Mucosa of rectum (tissue), 2 donors: ENCODE measurements around the gene GNG2.
"Not testable (repeated sequence)": the region's sequence is repeated elsewhere in the genome, so short reads cannot be mapped to it uniquely, and the experiment has no call there.

Source experiments
- H3K27ac ChIP-seq, 2 donors: one replicate each; pipeline ENCODE4 v1.7.0; 2013; ENCODE audit warnings: inconsistent platforms in 2 of 2, low read depth in 2 of 2, low read length in 2 of 2
- H3K27me3 ChIP-seq, 2 donors: one replicate each; pipeline ENCODE4 v1.7.0; 2013; ENCODE audit warnings: low read length in 2 of 2; ENCODE audit not compliant: control insufficient read depth in 2 of 2, insufficient read depth in 2 of 2
- H3K36me3 ChIP-seq, 2 donors: one replicate each; pipeline ENCODE4 v1.7.0; 2013; ENCODE audit warnings: low read length in 2 of 2; ENCODE audit not compliant: control insufficient read depth in 2 of 2, insufficient read depth in 2 of 2
- H3K4me1 ChIP-seq, 2 donors: one replicate each; pipeline ENCODE4 v1.7.0; 2013; ENCODE audit warnings: low read length in 2 of 2, mild to moderate bottlenecking in 1 of 2; ENCODE audit not compliant: control insufficient read depth in 2 of 2, insufficient read depth in 2 of 2
- H3K4me3 ChIP-seq, 2 donors: one replicate each; pipeline ENCODE4 v1.7.0; 2013; ENCODE audit warnings: low read length in 2 of 2
- H3K9ac ChIP-seq, 2 donors: one replicate each; pipeline ENCODE4 v1.7.0; 2013; ENCODE audit warnings: low read length in 2 of 2, low read depth in 1 of 2, mild to moderate bottlenecking in 1 of 2
- H3K9me3 ChIP-seq, 2 donors: one replicate each; pipeline ENCODE4 v1.7.0; 2013; ENCODE audit warnings: low read length in 2 of 2; ENCODE audit not compliant: control insufficient read depth in 2 of 2
- donor health status: healthy.
- donor health status: Normal muscosa, but diverticular disease.

Gene GNG2

GRCh38 chr14:51884086-51884927 lies 23.9 kb downstream of the GNG2 start:
- Histone ChIP-seq H3K9ac (no peak overlapping the region), H3K9me3 (no peaks in the 10 kb centered on the region), H3K27ac (peak overlapping the region in 1 of 2 donors; percentile 34), H3K4me1 (peaks cover 0 to 7% of the 10 kb centered on the region in 2 donors), H3K36me3 (no peaks in the 10 kb centered on the region), H3K27me3 (no peaks in the 10 kb centered on the region), H3K4me3 (no peak overlapping the region)

- Histone ChIP-seq H3K27ac (no peak overlapping the region), H3K9me3 (no peaks in the 10 kb centered on the region), H3K27me3 (no peaks in the 10 kb centered on the region), H3K36me3 (no peaks in the 10 kb centered on the region), H3K4me1 (peaks cover 0 to under 1% of the 10 kb centered on the region in 2 donors), H3K9ac (no peak overlapping the region), H3K4me3 (no peak overlapping the region)
These were observed 29.4 kb downstream of the GNG2 start for GRCh38 chr14:51889851-51890250.

GRCh38 chr14:51894250-51894649 lies 33.8 kb downstream of the GNG2 start:
- Histone ChIP-seq H3K27ac (no peak overlapping the region), H3K36me3 (no peaks in the 10 kb centered on the region)

GRCh38 chr14:51895375-51895774 lies 35.0 kb downstream of the GNG2 start:
- no peak overlapping the region for H3K9ac ChIP-seq
- H3K9me3 ChIP-seq = no peaks in the 10 kb centered on the region
- no peaks in the 10 kb centered on the region for H3K36me3 ChIP-seq
- H3K27me3 ChIP-seq = no peaks in the 10 kb centered on the region
- H3K4me3 ChIP-seq = no peak overlapping the region
- H3K27ac ChIP-seq = no peak overlapping the region
- H3K4me1 ChIP-seq = no peaks in the 10 kb centered on the region

More at GRCh38 chr14:51894250-51894649, 33.8 kb downstream of the GNG2 start:
- H3K4me1 ChIP-seq = no peaks in the 10 kb centered on the region
- H3K27me3 ChIP-seq = no peaks in the 10 kb centered on the region
- no peak overlapping the region for H3K4me3 ChIP-seq
- H3K9me3 ChIP-seq = no peaks in the 10 kb centered on the region
- no peak overlapping the region for H3K9ac ChIP-seq

- H3K9me3 ChIP-seq = no peaks in the 10 kb centered on the region
- no peaks in the 10 kb centered on the region for H3K4me1 ChIP-seq
- H3K27ac ChIP-seq = no peak overlapping the region
- H3K36me3 ChIP-seq = no peaks in the 10 kb centered on the region
- H3K27me3 ChIP-seq = no peaks in the 10 kb centered on the region
- H3K9ac ChIP-seq = no peak overlapping the region
- no peak overlapping the region for H3K4me3 ChIP-seq
These were observed 37.5 kb downstream of the GNG2 start for GRCh38 chr14:51897791-51898355.

GRCh38 chr14:51901475-51902024 lies 41.1 kb downstream of the GNG2 start:
- Histone ChIP-seq H3K9ac (no peak overlapping the region), H3K36me3 (no peaks in the 10 kb centered on the region), H3K9me3 (no peaks in the 10 kb centered on the region), H3K4me3 (no peak overlapping the region), H3K4me1 (no peaks in the 10 kb centered on the region), H3K27ac (no peak overlapping the region), H3K27me3 (no peaks in the 10 kb centered on the region)

- H3K4me1 ChIP-seq, H3K4me3 ChIP-seq, H3K9ac ChIP-seq, H3K36me3 ChIP-seq, H3K9me3 ChIP-seq, H3K27me3 ChIP-seq, H3K27ac ChIP-seq: not testable (repeated sequence)
These were observed 45.3 kb downstream of the GNG2 start for GRCh38 chr14:51905656-51906121.

- H3K9ac ChIP-seq = no peak overlapping the region
- no peak overlapping the region for H3K27ac ChIP-seq
- H3K4me1 ChIP-seq = no peaks in the 10 kb centered on the region
- no peaks in the 10 kb centered on the region for H3K27me3 ChIP-seq
- no peaks in the 10 kb centered on the region for H3K36me3 ChIP-seq
- no peaks in the 10 kb centered on the region for H3K9me3 ChIP-seq
- H3K4me3 ChIP-seq = no peak overlapping the region
These were observed 47.7 kb downstream of the GNG2 start for GRCh38 chr14:51908086-51908485.

- Histone ChIP-seq H3K4me3 (no peak overlapping the region), H3K27me3 (no peaks in the 10 kb centered on the region), H3K9me3 (no peaks in the 10 kb centered on the region), H3K36me3 (no peaks in the 10 kb centered on the region), H3K4me1 (no peaks in the 10 kb centered on the region), H3K9ac (no peak overlapping the region), H3K27ac (no peak overlapping the region)
These were observed 51.8 kb downstream of the GNG2 start for GRCh38 chr14:51912112-51912786.

- Histone ChIP-seq H3K4me1 (no peaks in the 10 kb centered on the region), H3K27me3 (no peaks in the 10 kb centered on the region), H3K4me3 (no peak overlapping the region), H3K9ac (no peak overlapping the region), H3K36me3 (no peaks in the 10 kb centered on the region), H3K9me3 (no peaks in the 10 kb centered on the region), H3K27ac (no peak overlapping the region)
These were observed 53.9 kb downstream of the GNG2 start for GRCh38 chr14:51914310-51914709.
